ENCODE measurements around the gene VTI1A. TPM values are rescaled to one million over a fixed set of nuclear protein-coding genes. Genes with fewer than 3 reads are reported as not detected.

The VTI1A gene
- total and polyA plus RNA-seq, 2 of the 8 experiments (the other 6 are each of a cell fraction or from before 2014, with no cell fraction given), result 6.0 to 20.0 TPM

- no peak for TF ChIP-seq CHD7 (IDR thresholded peaks at IDR 0.05; ENCODE audit: insufficient replicate concordance, low read length)
These were observed 68.8 kb downstream of the VTI1A start (continued) for GRCh38 chr10:112515852-112516251.
